ENCODE measurements around the gene RASD2. TPM values are rescaled to one million over a fixed set of nuclear protein-coding genes. Genes with fewer than 3 reads are reported as not detected.

Gene RASD2
- total and polyA plus RNA-seq, 2 donors (not counting 1 experiment from before 2014, with no cell fraction given): 0.07 TPM; not detected in 1

- no peak overlapping the region for H3K4me3 ChIP-seq (ENCODE audit: control extremely low read depth in 1 of 5, extremely low read depth in 1 of 5, insufficient read depth in 1 of 5, low read depth in 2 of 5, low read length in 4 of 5)
- peak overlapping the region; percentile 68 for H3K9ac ChIP-seq (ENCODE audit: low read length)
- H3K4me1 ChIP-seq (ENCODE audit: control insufficient read depth in 2 of 2, insufficient read depth in 2 of 2, low read length in 2 of 2): peaks cover 24 to 26% of the 10 kb centered on the region in 2 donors
- no peaks in the 10 kb centered on the region for H4K20me1 ChIP-seq (ENCODE audit: control insufficient read depth, insufficient read depth, low read length, poor library complexity, severe bottlenecking)
- peak overlapping the region; percentile 44 for H3K4me3 Mint-ChIP-seq
- no peak overlapping the region for H3K27ac ChIP-seq (ENCODE audit: low read length in 2 of 2)
- ChIA-PET POLR2A (interaction anchor here (1.1 kb wide), 1 partner anchor 132 kb away, joined by 3 read pairs; no protein-coding TSS in a partner anchor), CTCF (interaction anchor here (0.9 to 1.6 kb wide), 6 partner anchors 8 to 211 kb away, joined by 3 to 4 read pairs (median 3); no protein-coding TSS in a partner anchor)
- intact Hi-C loops (cut with micrococcal nuclease): loop anchor here (2.0 kb wide), 1 partner anchor 130 kb away; no protein-coding TSS in a partner anchor
- WGBS (ENCODE audit: insufficient coverage): 7% methylated on average over 28 of the region's 28 CpGs
- no peak overlapping the region for H2AFZ ChIP-seq (ENCODE audit: insufficient read depth, low read depth, low read length, poor library complexity, severe bottlenecking)
- H3K4me1 Mint-ChIP-seq: peaks cover 12% of the 10 kb centered on the region
- peaks cover 0 to 11% (median 0%) of the 10 kb centered on the region in 3 donors for H3K9me3 ChIP-seq (ENCODE audit: control extremely low read depth in 1 of 3, control insufficient read depth in 2 of 3, insufficient read depth in 1 of 3, low read length in 2 of 3)
- peak; percentile 22 for DNase-seq
- peaks cover 0 to 53% (median 29%) of the 10 kb centered on the region in 4 experiments for H3K27me3 ChIP-seq (replicated peaks in 1 of 4; ENCODE audit: control extremely low read depth in 1 of 4, control insufficient read depth in 3 of 4, insufficient read depth in 4 of 4, low read length in 3 of 4)
- H3K4me2 ChIP-seq (replicated peaks; ENCODE audit: low read depth, low read length, poor library complexity, severe bottlenecking): peak overlapping the region; percentile 94
- H3K79me2 ChIP-seq (ENCODE audit: control insufficient read depth, insufficient read depth, low read length): no peaks in the 10 kb centered on the region
- H3K27ac Mint-ChIP-seq: no peak overlapping the region
- ATAC-seq (ENCODE audit: low read depth): no peak
- peaks cover 50% of the 10 kb centered on the region for H3K27me3 Mint-ChIP-seq
- H3K9me3 Mint-ChIP-seq (ENCODE audit: insufficient read depth): no peaks in the 10 kb centered on the region
- H3K36me3 ChIP-seq (replicated peaks in 1 of 2; ENCODE audit: control extremely low read depth in 1 of 2, control insufficient read depth in 1 of 2, extremely low read depth in 1 of 2, insufficient read depth in 2 of 2, low read length in 1 of 2): no peaks in the 10 kb centered on the region
- TF ChIP-seq, protein P1, sequence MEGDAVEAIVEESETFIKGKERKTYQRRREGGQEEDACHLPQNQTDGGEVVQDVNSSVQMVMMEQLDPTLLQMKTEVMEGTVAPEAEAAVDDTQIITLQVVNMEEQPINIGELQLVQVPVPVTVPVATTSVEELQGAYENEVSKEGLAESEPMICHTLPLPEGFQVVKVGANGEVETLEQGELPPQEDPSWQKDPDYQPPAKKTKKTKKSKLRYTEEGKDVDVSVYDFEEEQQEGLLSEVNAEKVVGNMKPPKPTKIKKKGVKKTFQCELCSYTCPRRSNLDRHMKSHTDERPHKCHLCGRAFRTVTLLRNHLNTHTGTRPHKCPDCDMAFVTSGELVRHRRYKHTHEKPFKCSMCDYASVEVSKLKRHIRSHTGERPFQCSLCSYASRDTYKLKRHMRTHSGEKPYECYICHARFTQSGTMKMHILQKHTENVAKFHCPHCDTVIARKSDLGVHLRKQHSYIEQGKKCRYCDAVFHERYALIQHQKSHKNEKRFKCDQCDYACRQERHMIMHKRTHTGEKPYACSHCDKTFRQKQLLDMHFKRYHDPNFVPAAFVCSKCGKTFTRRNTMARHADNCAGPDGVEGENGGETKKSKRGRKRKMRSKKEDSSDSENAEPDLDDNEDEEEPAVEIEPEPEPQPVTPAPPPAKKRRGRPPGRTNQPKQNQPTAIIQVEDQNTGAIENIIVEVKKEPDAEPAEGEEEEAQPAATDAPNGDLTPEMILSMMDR (IDR thresholded peaks at IDR 0.05): no peak
- TF ChIP-seq EZH2 (IDR thresholded peaks at IDR 0.05; ENCODE audit: borderline replicate concordance, insufficient read depth, low read depth, low read length, poor library complexity, severe bottlenecking): no peak
These were observed 670 bp downstream of the RASD2 start for GRCh38 chr22:35541254-35541748.

Measured in B cell (primary cell).